Activated CD4-positive, alpha-beta T cell treated with anti-CD3 and anti-CD28 coated beads, Interleukin-2, Interleukin-6, amounts not matched to agents 100 ng/mL and 50 ng/mL, durations not matched to agents 16 hours and 8 hours (primary cell): Measurements from ENCODE around the gene FOXC1.

Experiments used
- DNase-seq: peaks from one replicate; pipeline ENCODE4 v3.0.0-alpha.2; 2020

FOXC1 gene

GRCh38 chr6:1584996-1585668 lies 24.6 kb upstream of the FOXC1 start:
- no peak for DNase-seq

GRCh38 chr6:1585669-1586049 lies 24.1 kb upstream of the FOXC1 start:
- DNase-seq, result no peak

GRCh38 chr6:1586256-1586655 lies 23.5 kb upstream of the FOXC1 start:
- DNase-seq, result no peak

DNA sequence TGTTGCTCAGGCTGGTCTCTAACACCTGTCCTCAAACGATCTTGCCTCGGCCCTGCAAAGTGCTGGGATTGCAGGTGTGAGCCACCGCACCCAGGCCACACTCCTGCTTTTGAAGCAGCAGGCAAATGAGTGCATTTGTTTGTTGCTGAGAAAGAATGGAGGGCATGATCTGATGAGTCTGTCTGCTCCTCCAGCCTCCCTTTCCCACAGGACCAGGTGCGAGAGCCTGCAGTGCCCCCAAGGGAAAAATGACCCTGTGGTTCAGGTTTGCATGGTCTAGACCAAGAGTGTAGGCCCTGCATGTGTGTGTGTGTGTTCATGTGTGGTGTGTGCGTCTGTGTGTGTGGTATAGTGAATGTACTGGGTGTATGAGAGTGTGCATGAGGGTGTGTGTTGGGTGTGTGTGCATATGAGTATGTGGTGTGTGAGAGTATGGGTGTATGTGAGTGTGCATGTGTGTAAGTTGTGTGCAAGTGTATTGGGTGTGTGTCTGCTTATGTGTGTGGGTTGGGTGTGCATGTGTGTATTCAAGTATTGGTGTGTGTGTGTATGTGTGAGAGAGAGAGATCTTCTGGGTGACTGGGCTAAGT lies 22.8 kb upstream of the FOXC1 start:
- no peak for DNase-seq

DNA sequence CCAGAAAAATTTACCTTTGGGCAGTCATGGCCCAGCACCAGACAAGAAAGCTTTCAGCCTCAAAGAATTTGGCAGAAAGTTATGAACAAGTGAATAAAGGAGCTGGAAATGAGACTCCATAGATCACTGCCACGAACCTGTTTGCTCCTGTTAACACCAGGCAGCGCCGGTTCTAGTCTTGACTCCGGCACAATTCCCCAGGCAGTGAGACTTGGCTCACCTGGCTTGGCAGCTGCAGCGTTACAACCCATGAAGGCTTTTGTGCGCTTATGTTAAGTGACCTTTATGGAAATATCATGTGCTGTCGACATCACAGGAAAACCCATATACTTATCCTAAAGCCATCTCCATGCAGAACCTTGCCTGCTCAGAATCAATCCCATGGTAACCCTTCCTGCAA lies 22.2 kb upstream of the FOXC1 start:
- no peak for DNase-seq

- DNase-seq, result no peak
Measured at GRCh38 chr6:1587977-1588376, 21.7 kb upstream of the FOXC1 start.

DNA sequence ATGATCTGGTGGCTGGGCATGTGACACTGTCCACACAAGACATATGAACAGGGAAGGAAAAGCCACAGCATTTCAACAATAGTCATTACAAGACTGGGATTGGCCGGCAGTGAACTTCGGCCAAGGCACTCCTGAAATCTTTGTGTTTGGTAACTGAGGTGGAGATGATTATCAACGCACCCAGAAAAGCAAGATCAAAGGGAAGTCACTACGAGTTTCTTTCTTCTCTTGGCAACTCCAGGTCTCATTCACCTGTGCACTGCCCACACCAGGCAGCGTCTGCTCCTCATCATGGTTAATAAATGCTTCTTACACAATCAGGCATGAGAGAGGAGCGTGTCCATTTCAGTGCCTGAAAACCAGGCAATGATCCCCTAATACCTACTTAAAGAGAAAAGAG lies 20.5 kb upstream of the FOXC1 start:
- no peak for DNase-seq

DNA sequence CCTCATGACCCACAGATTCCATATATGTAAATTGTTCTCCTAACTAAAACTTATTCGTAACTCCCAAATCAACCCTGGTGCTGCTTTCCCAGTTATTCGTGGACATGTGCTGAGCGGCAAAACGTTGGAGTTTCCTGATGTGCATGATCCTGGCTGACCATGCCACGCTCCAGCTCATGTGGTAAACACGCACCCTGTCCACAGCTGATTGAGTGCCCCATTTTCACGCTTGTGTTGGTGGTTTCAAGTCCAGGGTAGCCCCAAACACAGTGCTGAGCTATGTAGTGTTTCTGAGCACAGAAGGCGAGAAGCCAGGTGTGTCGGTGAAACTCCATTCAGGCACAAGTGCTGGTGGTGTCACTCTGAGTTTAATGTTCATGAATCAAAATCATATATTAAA lies 19.1 kb upstream of the FOXC1 start:
- no peak for DNase-seq

DNA sequence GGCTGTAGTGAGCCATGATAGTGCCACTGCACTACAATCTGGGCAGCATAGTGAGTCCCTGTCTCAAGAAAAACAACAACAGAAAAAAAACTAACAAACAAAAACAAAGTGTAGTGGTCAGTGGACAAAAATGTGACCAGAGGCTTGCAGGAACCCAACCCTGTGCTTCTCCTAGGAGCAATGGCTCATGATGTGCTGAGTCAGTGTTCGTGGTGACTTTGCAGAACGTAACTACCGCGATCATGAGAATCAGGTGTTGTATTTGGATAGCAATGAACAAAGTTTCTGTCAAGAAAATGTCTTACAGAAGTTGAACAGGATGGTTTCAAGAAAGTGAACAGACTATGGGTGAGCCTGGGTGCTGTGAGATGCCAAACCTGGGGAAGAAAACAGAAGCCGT lies 18.5 kb upstream of the FOXC1 start:
- DNase-seq, result no peak

DNA sequence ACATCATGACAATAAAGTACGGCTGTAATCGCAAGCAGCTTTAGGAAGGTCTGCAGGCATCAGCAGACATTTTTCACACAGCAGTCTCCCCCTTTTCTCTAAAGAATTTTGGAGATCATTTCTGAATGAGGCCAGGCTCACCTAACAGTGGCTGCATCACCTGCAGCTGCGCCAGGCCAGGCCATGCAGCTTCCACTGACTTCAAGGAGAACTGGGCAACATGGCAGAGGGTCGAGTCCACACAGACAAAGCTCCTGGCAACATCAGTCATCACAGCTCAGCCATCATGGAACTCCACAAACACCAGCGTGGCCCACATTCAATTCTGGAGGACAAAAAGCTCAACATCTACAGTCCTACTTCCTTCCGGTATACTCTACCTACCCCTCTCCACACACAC lies 17.8 kb upstream of the FOXC1 start:
- DNase-seq, result no peak

DNA sequence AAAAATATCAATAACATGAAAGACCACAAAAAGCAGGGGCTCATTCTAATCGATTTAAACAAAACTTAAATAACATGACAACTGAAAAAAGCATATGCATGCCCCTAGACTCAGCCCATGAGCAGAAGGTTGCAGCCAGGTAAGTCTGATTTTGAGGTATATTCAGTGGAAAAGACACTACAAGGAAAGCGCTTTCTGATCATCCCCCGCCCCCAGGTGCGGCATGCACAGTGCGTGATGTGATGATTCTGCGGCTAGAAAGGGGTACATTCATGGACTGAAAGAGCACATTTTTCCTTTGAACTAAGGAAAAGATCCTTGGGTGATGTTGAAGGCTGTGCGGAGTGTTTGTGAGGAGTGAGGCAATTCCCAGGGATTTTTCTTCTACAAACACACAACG lies 16.9 kb upstream of the FOXC1 start:
- no peak for DNase-seq

DNA sequence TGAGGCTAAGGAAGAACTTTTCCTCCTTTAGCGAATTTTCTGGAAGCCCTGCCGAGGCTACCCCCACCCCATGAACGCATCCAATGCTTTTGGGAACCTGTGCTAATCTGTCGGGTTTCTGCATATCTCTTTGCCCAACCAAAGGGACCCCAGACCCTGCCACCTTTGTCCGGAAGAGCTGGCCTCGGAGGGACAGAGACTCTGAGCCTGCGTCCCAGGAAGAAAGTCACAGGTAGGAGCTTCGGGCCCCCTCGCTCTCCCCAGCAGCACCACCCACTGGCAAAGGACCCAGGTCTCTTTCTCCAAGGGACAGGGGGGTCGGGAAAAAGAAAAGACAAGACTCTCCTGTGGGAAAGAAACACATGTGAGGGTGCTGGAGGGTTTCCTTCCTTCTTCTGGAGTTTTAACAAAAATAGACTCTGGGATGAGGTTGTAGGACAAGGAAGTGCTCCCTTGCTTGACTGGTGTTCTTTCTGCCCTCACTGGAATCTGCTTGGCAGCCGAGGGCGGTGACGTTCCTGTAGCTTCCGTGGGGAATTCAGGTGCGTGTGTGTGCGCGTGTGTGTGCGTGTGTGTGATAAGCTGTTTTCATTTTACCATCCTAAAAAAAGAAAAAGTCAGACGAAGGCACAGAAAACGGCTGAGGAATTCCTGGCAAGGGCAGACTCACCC lies 16.3 kb upstream of the FOXC1 start:
- DNase-seq, result no peak

DNA sequence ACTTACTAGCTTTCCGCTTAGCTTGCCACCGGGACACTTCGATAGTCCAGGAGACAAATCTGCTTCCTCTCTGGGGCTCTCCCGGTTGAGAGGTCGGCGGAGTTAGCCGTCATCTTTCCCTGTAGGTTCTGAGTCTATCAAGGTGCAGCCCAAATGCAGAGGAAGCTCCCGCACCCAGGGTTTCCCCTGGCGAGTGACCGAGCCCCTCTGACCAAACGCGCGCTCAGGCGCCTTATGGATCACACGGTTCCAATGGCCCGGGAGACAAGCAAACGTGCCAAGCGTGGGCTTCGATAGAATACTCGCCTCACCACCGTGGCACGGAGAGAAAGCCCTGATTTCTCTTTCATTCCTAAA lies 15.8 kb upstream of the FOXC1 start:
- no peak for DNase-seq

- DNase-seq, result no peak
Measured at GRCh38 chr6:1594445-1595200, 15.1 kb upstream of the FOXC1 start.

DNA sequence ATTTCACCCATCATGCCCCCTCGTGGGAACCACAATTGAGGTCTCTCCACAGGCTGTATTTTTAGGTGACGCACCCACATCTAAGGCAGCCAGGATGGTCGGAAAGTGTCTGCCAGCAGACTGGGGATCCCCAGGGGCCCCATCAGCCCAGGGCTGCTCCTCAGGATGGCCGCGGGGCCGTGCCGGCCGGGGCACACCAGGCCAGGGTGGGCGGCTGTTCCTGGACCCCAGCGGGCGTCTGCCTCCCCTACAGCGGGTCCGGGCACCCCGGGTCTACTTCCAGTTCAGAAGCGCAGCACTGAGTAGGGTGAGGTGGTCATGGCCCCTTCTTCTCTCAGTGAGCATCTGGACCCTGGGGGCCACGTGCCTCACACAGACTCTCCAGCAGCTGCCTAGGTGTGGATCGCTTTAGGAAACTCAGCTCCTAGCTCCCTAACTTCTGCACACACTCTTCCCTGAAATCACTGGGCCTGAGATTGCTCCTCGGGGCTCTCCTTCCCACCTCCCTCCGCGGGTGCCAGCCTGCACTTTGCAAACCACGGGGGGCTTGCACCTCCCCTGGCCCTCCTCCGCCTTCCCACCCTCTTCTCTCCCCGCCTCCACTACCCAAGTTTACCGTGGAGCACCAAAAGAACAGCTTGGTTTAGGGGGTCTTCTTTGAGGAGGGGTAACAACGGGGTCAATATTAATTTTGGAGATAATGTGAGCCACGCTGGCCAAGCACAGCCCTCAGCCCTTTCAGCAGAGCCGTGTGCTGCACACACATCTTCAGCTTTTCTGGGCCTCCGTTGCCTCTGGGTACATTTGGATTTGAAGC lies 14.2 kb upstream of the FOXC1 start:
- DNase-seq, result no peak

DNA sequence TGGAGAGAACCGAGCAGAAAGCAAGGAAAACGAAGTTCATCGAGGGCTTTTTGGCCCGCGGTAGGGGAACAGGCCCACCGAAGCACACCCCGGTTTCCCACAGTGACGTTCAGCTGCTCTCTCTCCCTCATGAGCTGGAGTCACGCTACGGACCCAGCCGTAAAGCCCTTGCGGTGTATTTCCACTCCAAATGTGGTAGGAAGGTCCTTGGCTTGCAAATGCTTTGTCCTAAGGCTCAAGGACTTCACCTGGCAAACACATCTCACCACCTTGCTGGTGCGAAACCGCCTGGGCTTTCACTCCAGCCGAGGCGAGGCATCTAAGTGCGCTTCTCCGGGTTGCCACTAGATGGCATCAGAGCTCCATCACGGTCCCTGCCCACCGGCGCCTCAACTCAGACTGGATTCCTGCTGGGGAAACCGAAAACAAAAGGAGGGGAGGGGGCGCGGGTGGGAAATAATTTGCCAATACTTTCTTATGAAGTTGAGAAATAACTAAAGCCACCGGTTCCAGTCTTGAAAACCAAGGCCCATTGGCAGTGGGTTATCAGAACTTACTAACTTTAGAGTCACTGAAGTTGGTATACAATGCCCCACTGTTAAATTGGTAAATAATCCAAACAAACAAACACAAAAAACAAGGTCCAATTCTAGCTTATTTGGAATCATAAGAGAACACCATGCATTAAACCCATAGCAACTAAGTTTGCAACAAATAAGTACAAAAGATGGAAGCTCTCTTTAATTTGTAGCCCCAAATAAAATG lies 13.4 kb upstream of the FOXC1 start:
- peak; percentile 70 for DNase-seq

DNA sequence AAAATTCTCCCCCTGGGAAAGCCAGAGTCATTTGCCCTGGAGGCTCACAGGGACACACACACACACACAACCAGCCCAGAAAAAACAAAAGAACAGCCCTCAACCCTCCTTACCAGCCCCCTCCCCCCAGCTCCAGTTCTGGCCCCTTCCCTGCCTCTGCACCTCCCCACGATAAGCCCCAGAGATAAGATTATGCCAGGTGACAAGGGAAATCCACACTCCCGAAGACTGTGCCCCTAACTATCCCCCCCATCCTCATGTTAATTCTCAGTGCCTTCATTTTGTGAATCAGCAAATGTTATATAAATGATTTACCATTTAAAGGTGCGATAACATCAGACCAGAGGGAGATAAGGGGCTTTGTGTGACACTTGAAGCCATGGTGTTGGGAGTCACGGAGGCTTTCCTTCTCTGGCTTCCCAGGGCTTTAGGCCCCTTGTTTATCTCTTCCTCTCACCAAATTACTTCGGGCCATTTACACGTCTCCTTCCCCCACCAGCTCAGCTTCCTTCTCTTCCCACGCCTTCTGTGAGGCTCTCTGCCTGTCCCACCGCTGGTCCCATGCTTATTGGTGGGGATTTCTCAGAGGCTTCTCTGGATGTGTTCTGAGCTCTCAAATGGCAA lies 12.5 kb upstream of the FOXC1 start:
- no peak for DNase-seq

DNA sequence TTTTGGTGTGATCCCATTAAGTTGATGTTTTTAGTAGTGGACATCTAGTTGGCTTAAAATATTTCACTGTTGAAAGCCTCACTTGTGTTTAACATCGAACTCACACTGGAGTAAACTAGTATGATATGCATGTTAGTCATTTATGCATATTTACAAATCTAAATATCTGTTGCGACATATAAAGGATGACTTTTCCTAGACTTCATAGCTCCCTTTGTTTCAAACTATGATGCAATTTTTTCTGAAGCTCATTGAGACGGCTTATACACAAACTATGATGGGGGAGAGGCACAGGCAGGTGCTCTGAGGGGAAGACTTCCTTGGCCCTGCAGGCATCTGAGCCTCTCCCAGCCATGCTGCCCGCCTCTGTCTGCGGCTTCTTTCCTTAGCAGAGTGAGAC lies 11.8 kb upstream of the FOXC1 start:
- no peak for DNase-seq

- no peak for DNase-seq
Measured at GRCh38 chr6:1598433-1598832, 11.3 kb upstream of the FOXC1 start.

DNA sequence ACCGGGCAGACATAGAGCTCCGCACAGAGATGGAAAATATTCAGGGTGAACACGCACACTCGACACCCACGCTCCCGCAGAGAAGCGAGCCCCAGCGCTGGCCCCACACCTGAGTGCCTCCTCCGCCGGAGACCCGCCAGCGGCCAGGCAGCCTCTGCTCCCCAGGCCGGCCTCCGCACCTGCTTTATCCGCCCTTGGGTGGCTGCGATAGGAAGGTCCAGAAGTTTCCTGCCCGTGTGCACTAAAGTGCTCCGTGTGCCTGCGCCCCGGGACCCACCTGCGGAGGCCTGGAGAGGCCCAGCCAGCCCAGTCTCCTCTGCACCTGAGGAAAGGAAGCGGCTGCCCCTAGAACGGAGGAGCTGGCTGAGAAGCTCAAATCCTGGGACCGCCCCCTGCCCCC lies 10.8 kb upstream of the FOXC1 start:
- no peak for DNase-seq

- no peak for DNase-seq
Measured at GRCh38 chr6:1599469-1599868, 10.2 kb upstream of the FOXC1 start.
